Activated naive CD4-positive, alpha-beta T cell treated with anti-CD3 and anti-CD28 coated beads, Interleukin-2, amount 50 U/mL, for 16 hours (primary cell): ENCODE data around the gene GID4.
"Not testable (repeated sequence)": the region's sequence is repeated elsewhere in the genome, so short reads cannot be mapped to it uniquely, and the experiment has no call there.

Experiments used
- DNase-seq: peaks from one replicate; pipeline ENCODE4 v3.0.0-alpha.2; 2020

The GID4 gene

GRCh38 chr17:18038861-18039534 lies at the start of gene GID4, which contains the start of gene ATPAF2:
TSS of gene GID4 (plus strand) at chr17:18039408. CDS start at chr17:18039465, 57 bp downstream.
TSS of gene ATPAF2 (minus strand) at chr17:18039168. CDS start at chr17:18039013, 155 bp downstream.
- peak; percentile 100 for DNase-seq

- DNase-seq, result no peak
Measured at GRCh38 chr17:17989618-17990017, 49.6 kb upstream of the GID4 start.

- DNase-seq, result no peak
Measured at GRCh38 chr17:17990282-17990681, 48.9 kb upstream of the GID4 start.

- no peak for DNase-seq
Measured at GRCh38 chr17:17993366-17993765, 45.8 kb upstream of the GID4 start.

- no peak for DNase-seq
Measured at GRCh38 chr17:17993852-17994251, 45.4 kb upstream of the GID4 start.

GRCh38 chr17:17994271-17995069 lies 44.7 kb upstream of the GID4 start:
- DNase-seq, result peak; percentile 24

- DNase-seq, result not testable (repeated sequence)
Measured at GRCh38 chr17:17995887-17996286, 43.3 kb upstream of the GID4 start.

GRCh38 chr17:17998934-17999333 lies 40.3 kb upstream of the GID4 start:
- DNase-seq, result no peak

- no peak for DNase-seq
Measured at GRCh38 chr17:17999364-18000029, 39.7 kb upstream of the GID4 start.

GRCh38 chr17:18000030-18000408 lies 39.2 kb upstream of the GID4 start:
- no peak for DNase-seq

- no peak for DNase-seq
Measured at GRCh38 chr17:18002171-18002570, 37.0 kb upstream of the GID4 start.

- DNase-seq, result no peak
Measured at GRCh38 chr17:18004345-18004744, 34.9 kb upstream of the GID4 start.

GRCh38 chr17:18004884-18005305 lies 34.3 kb upstream of the GID4 start:
- no peak for DNase-seq

GRCh38 chr17:18005496-18005895 lies 33.7 kb upstream of the GID4 start:
- no peak for DNase-seq

- DNase-seq, result no peak
Measured at GRCh38 chr17:18006495-18007239, 32.5 kb upstream of the GID4 start.

GRCh38 chr17:18008496-18009268 lies 30.5 kb upstream of the GID4 start:
- DNase-seq, result no peak

GRCh38 chr17:18009609-18010420 lies 29.4 kb upstream of the GID4 start:
- no peak for DNase-seq

GRCh38 chr17:18011286-18011685 lies 27.9 kb upstream of the GID4 start:
- DNase-seq, result no peak

- DNase-seq, result no peak
Measured at GRCh38 chr17:18014006-18014405, 25.2 kb upstream of the GID4 start.

GRCh38 chr17:18015593-18015992 lies 23.6 kb upstream of the GID4 start:
- DNase-seq, result no peak

GRCh38 chr17:18016426-18016825 lies 22.8 kb upstream of the GID4 start:
- DNase-seq, result no peak
